ENCODE measurements around the gene HS3ST3A1.

HS3ST3A1 gene

GRCh38 chr17:13491916-13492736, 109.6 kb downstream of the HS3ST3A1 start:
- no peak for TF ChIP-seq CTCF (IDR thresholded peaks at IDR 0.05; ENCODE audit: extremely low read depth, missing control alignments)
- no peak for DNase-seq (ENCODE audit: low spot score)

GRCh38 chr17:13491491-13491890, 110.2 kb downstream of the HS3ST3A1 start:
- DNase-seq (ENCODE audit: low spot score): no peak
- TF ChIP-seq CTCF (IDR thresholded peaks at IDR 0.05; ENCODE audit: extremely low read depth, missing control alignments): no peak

GRCh38 chr17:13490906-13491482, 110.7 kb downstream of the HS3ST3A1 start:
- DNase-seq (ENCODE audit: low spot score): no peak
- no peak for TF ChIP-seq CTCF (IDR thresholded peaks at IDR 0.05; ENCODE audit: extremely low read depth, missing control alignments)

GRCh38 chr17:13490427-13490826, 111.3 kb downstream of the HS3ST3A1 start:
- no peak for TF ChIP-seq CTCF (IDR thresholded peaks at IDR 0.05; ENCODE audit: extremely low read depth, missing control alignments)
- DNase-seq (ENCODE audit: low spot score): no peak

GRCh38 chr17:13485327-13485726, 116.4 kb downstream of the HS3ST3A1 start:
- TF ChIP-seq CTCF (IDR thresholded peaks at IDR 0.05; ENCODE audit: extremely low read depth, missing control alignments): no peak
- no peak for DNase-seq (ENCODE audit: low spot score)

- DNase-seq (ENCODE audit: low spot score): no peak
- no peak for TF ChIP-seq CTCF (IDR thresholded peaks at IDR 0.05; ENCODE audit: extremely low read depth, missing control alignments)
These were observed 117.7 kb downstream of the HS3ST3A1 start for GRCh38 chr17:13484020-13484419.

GRCh38 chr17:13480877-13481276, 120.9 kb downstream of the HS3ST3A1 start:
- TF ChIP-seq CTCF (IDR thresholded peaks at IDR 0.05; ENCODE audit: extremely low read depth, missing control alignments): no peak
- no peak for DNase-seq (ENCODE audit: low spot score)

Measured in GM20000 (cell line).